WI38 (cell line): ENCODE results near the gene IFIT1B.

ENCODE experiments used
- H3K4me3 ChIP-seq: 2 replicates; pipeline ENCODE4 v1.5.1; 2011; ENCODE audit warnings: low read depth, mild to moderate bottlenecking, control low read depth, low read length
- CTCF ChIP-seq: IDR thresholded peaks from 2 replicates; pipeline ENCODE4 v1.5.1; 2012; ENCODE audit warnings: low read depth, mild to moderate bottlenecking, control low read depth, low read length

Gene IFIT1B

DNA sequence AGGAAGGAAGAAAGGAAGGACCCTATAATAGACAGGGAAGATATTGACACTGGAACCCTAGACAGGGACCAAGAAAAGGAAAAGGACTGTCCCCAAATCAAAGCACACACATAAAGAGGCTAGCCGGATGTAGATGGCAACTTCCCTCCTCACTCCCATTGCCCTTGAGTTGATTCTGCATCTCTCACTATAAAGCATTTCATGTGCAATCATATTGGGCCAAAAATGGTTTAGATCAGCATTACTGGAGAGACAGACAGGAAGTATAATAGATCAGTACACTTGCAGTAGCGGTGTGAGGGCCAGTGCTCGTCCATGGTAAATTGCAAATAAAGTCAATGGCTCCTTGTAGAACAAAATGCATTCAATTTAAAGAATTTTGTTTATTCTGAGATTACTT is 41.6 kb upstream of the IFIT1B start:
- no peak overlapping the region for H3K4me3 ChIP-seq
- no peak for TF ChIP-seq CTCF

DNA sequence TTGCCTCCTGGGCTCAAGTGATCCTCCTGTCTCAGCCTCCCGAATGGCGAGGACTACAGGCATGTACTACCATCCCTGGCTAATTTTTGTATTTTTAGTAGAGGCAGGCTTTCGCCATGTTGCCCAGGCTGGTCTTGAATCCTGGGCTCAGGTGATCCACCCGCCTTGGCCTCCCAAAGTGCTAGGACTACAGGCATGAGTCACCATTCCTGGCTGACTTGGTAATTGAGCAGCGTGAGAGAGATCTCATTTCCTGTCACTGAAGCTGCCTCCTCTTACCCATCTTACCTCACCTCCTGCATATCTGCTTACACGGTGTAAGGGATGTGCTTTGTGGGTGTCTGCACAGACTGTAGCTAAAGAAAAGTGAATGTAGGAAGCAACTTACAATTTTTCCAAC is 40.4 kb upstream of the IFIT1B start:
- no peak for TF ChIP-seq CTCF
- H3K4me3 ChIP-seq, result no peak overlapping the region

GRCh38 chr10:89338713-89339112 is 39.1 kb upstream of the IFIT1B start:
- no peak for TF ChIP-seq CTCF
- H3K4me3 ChIP-seq, result no peak overlapping the region

DNA sequence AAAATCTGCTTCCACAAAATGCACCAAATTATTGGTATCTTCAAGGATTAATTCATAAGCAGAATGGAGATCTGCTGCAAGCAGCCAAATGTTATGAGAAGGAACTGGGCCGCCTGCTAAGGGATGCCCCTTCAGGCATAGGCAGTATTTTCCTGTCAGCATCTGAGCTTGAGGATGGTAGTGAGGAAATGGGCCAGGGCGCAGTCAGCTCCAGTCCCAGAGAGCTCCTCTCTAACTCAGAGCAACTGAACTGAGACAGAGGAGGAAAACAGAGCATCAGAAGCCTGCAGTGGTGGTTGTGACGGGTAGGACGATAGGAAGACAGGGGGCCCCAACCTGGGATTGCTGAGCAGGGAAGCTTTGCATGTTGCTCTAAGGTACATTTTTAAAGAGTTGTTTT is 38.0 kb upstream of the IFIT1B start:
- no peak for TF ChIP-seq CTCF
- no peak overlapping the region for H3K4me3 ChIP-seq

DNA sequence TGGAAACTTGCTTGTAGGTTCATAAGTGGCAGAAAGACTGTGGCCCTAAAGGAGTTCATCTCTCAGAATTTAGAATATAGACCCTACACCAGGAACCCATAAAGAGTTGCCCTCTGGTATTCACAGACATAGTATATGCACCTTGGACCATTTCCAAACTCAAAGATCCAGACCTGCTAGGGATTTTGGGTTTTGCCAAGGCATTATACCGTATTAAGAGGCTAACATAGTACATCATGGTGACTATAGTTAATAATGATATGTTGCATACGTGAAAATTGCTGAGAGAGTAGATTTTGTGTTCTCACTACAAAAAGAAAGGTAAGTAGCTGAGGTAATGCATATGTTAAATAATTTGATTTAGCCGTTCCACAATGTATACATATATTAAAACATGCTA is 36.2 kb upstream of the IFIT1B start:
- TF ChIP-seq CTCF, result no peak
- no peak overlapping the region for H3K4me3 ChIP-seq

- H3K4me3 ChIP-seq, result no peak overlapping the region
- TF ChIP-seq CTCF, result no peak
Measured at GRCh38 chr10:89342206-89342958, 35.5 kb upstream of the IFIT1B start.

DNA sequence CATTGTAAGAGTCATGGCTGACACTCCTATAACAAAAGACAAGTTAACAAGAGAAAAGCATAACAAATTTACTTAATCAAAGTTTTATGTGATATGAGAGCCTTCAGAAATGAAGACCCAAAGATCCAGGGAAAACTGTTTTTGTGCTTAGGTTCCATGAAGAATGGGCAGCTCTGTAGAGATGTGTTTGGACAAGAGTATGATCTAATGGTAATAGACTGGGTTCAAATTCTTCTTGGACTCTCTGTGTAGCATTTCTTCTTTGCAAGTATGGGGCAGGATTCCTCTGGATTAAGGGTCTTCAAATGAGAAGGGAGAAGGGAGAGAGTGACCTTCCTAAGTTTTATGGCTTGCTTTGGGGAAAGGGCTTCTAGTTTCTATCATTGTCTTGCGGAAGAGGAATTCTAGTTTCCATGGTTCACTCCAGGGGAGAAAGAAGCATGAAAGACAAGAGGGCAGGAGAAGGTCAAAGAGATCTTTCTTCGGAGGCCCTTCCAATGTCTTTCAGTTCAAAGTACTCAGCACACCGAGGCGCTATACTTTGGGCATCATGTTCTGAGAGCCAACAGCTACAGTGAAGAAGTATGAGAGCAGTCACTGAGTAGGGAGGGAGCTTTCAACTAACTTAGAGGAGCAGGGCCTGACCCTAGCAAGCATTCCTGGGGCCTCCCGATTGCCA is 34.6 kb upstream of the IFIT1B start:
- no peak for TF ChIP-seq CTCF
- no peak overlapping the region for H3K4me3 ChIP-seq
